Stimulated activated CD4-positive, alpha-beta T cell treated with anti-CD3 and anti-CD28 coated beads, TNF-alpha, amount 100 ng/mL, for 4 hours (primary cell): ENCODE data around the gene KANSL3.
"Not testable (repeated sequence)": the region's sequence is repeated elsewhere in the genome, so short reads cannot be mapped to it uniquely, and the experiment has no call there.

Experiments
- DNase-seq, 3 experiments: peaks; one replicate each; pipeline ENCODE4 v3.0.0-alpha.2; 2020; ENCODE audit warnings: low read depth in 3 of 3

KANSL3 gene

DNA sequence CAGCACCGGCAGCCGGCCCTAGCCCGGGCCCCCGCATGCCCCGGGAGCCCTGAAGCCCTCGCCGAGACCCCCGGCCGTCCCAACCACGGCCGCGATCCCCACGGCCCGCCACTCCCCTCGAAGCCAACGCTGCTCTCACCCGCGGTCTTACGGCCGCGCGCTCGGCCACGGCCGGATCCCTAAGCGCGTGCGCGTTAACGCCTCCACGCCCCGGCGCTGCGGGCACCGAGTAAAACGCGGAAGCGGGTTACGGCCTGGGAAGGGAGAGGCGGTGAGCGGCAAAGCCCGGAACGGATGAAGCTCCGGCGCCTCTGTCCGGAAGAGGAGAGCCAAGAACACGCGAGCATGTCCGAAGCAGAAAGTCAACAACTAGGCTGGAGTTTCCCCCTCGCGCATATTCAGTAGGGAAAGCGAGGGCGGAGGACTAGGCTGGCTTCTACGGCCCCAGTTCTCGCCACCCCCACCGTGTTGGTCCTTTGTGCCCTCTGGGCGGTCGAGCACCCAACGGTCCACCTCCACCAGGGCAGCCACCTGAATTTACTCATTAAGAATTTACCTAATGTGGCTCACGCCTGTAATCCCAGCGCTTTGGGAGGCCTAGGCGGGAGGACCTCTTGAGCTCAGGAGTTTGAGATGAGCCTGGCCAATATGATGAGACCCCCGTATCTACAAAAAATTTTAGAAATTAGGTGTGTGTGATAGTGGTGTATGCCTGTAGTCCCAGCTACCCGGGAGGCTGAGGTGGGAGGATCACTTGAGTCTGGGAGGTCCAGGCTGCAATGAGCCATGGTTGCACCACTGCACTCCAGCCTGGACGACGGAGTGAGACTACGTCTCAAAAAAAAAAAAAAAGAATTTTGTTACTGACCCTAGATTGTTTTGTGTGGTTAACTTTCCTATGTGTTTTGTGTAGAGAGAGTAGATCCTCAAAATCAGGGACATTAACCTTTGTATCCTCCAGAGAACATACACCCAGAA, at the start of gene KANSL3:
Gene KANSL3 (minus strand): TSS at position 169 of the 978 bp plus-strand sequence. CDS start 1,177 bp downstream, outside the sequence.
- peak; percentile 77 to 81 (median 81) for DNase-seq

DNA sequence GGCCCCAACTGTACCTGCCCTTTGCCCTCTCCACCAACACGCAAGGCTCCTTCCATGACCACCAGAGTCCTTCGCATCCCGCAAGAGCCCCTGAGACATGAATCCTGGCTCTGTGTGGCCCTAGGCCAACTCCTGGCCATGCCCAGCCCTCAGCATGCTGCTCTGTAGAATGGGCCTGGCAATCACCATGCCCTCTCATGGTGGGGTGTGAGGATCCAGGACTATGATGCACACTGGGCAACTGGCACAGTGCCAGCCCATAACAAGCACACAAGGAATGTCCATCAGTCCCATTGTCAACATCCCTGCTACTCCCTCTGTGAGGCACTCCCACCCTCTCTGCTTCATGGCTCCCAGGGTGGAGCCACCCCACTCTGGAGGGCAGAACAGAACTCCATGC, 49.2 kb upstream of the KANSL3 start:
- no peak for DNase-seq

DNA sequence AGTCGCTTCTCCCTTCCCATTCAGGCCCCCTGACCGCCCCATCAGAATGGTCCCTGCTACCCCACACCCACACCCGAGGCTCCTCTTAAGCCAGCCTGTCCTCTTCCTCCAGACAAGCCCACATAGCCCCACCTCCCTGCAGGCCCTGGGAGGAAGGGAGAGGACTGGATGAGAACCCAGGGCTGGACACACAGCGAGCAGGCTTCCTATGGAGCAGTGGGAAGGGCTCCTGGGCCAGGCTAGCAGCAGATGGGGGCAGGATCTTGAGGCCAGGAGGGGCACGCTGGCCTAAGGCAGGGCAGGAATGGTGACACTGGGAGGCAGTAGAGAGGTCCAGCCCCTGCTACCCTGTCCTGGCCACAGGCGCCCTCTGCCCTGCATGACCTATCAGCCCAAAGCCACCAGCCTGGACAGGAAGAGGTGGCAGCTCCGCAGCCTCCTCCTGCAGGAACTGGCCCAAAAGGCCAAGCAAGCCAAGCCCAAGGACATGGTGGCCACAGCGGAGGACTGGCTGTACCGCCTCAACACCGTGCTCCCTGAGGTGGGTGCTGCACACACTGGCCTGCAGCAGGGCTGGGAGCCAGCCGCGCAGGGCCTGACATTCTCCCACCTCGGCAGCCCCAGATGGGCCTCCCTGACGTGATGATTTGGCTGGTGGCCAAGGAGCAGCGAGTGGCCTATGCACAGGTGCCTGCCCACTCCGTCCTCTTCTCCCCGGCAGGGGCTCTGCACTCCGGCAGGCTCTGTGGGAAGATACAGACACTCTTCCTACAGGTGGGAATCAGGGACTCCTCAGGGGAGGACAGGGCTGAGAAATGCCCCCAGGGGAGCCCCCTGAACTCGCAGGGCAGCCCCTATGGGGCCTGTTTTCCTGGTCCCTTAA, 47.7 kb upstream of the KANSL3 start:
- no peak for DNase-seq

DNA sequence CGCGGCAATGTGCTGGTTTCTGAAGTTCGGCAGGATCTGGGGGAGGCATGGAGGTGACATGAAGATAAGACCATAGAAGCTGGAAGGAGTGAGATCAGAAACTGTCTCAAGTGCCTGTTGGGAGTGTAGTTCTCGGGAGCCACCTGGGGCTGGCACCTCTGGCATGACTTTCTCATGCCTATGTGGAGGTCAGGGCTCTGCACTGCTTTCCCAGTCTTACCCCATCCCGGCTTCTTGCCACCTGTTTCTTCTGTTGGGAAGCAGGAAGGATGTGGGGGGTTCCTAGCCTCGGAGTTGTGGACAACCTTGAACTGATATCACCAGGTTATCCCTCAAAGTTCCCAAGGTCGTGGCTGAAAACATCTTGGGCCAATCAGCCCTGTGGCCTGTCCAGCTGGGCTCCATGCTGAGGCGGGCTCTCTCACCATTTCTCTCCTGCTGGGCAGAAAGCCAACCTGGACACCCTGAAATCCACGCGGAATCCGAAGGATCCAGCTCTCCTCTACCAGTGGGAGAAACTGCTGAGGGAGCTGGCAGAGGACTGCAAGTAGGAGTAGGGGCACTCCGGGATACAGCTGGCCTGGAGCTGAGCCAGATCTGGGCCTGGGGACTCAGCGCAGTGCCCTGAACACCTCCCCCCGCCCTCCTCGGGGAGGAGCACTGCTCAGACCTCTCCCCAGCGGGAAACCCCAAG, 46.9 kb upstream of the KANSL3 start:
- no peak for DNase-seq

DNA sequence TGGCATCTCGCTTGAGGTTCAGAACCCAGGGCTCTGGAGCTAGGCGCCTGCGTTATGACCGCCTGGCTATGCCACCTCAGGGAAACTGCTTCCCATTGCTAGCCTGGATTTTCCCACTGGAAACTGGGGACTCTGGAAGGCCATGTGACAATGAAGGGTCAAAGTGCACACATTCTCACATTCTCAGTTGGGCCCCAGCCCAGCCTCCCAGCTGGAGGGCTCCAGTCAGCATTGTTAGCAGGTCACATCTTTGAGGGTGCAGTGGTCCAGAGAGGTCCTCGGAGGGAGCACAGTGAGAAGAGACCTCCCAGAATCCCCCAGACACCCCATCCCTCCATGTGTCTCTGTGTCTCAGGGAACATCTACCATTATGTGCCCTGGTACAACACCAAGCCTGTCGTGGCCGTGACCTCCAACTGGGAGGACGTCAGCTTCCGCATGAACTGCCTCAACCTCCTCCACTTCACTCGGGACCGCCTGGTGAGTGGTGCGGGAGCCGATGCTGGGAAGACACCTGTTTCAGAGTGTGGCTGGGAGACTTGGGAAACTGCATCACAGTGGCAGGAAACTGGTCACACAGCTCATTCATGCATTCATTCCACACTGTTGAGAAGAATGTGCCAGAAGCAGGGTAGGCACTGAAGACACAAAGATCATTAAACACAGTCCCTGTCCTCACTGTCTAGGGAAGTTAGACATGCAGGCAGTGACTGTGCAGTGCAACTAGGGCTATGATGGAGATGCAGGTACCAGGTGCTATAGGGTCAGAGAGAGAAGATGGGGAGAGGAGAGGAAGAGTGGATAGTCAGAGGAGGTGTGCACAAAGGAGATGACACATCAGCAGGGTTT, 46.1 kb upstream of the KANSL3 start:
- no peak for DNase-seq

DNA sequence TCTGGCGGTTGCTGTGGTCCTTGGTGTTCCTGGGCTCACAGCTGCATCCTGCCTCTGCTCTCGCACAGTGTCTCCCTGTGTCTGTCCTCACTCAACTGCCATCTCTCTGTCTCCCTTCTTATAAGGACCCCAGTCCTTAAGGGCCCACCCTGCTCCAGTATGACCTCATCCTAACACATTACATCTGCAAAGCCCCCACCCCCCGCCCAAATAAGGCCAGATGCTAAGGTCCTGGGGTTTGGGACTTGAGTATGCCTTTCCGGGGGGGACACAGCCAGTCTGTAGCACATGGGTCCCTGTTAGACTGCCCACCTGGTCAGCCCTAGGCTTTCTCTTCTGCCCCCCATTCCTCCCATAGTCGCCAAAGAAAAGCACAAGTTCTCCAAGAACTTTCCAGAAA, 45.2 kb upstream of the KANSL3 start:
- DNase-seq, result no peak

DNA sequence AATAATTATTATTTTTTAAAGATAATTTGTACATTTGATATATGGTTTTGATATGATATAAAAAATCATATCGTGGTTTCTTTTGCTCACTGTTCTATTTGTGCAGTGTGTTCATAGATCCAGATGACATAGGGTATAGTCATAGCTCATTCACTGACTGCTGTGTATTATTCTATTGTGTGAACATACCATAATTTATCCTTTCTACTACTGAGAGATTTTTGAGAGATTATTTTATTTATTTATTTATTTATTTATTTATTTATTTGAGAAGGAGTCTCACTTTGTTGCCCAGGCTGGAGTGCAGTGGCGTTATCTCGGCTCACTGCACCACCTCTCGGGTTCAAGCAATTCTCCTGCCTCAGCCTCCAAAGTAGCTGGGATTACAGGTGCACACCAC, 43.4 kb upstream of the KANSL3 start:
- no peak for DNase-seq

DNA sequence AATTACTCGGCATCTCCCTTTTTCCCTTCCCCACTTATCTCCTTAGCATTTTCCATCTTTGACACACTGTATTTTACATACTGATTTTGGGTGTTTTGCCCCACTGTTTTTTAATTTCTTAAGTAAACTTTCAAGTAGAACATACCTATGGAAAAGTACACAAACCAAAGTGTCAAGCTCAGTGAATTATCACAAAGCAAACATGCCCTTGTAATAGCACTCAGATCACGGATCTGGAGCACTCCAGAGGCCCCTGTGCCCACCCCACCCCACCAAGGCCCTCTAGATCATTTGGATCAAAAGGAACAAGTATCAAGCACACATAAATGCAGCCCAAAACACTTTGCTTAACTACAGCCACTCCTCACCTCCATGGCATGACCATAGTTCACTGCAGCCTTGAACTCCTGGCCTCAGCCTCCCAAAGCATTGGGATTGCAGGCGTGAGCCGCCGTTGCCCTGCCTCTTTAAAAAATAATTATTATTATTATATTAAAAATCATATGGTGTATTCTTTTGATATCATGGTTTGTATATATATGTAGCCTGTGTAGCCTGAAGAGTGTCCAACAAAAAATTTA, 42.5 kb upstream of the KANSL3 start:
- no peak for DNase-seq

DNA sequence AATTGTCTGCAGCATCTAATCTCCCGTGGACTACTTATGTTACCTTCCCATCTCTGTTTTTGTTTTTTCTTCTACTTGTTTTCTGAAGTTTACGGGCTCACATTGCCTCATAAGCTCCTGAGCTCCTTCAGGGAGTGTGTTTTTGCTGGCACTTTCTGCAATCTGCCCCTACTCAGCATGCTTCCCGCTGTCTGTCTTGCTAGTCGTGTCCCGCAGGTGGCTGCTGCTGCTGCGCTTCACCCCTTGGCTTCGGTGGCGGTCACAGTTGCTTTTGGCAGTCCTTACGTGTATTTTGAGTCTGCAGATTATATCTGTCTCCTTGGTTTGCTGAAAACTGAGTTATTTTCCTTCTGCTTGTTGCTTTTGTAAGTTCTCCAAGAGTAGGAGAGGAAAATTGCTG, 41.7 kb upstream of the KANSL3 start:
- no peak for DNase-seq

DNA sequence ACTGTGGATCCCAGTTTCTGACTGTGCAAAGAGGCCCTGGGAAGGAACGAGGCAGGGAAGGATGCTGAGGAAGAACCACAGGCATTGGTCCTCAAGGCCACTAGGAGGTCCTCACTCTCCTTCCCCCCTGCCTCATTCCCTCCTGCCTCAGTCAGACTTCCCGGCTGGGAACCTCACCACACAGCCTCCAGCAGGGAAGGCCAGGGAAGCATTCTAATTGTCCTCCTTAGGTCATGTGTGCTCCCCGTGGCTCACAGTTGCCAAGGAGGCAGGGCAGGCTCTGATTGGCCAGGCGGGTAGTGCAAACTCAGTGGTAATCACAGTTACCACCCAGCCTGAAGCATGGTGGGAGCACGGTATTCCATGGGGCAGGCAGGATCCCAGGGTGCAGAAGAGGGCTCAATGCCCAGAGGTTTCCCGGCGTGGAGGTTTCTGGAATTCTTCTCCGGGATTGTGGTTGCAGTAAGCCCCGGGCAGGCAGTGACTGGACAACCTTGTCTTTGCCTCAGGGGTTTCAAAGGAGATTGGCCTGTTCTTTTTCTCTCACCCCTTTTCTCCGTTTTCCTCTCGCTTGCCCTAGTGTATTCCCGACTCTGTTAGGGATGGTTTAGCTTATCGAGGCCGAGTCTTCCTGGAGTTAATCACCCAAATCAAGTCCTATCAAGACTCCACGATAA, 31.6 kb upstream of the KANSL3 start:
- no peak for DNase-seq

DNA sequence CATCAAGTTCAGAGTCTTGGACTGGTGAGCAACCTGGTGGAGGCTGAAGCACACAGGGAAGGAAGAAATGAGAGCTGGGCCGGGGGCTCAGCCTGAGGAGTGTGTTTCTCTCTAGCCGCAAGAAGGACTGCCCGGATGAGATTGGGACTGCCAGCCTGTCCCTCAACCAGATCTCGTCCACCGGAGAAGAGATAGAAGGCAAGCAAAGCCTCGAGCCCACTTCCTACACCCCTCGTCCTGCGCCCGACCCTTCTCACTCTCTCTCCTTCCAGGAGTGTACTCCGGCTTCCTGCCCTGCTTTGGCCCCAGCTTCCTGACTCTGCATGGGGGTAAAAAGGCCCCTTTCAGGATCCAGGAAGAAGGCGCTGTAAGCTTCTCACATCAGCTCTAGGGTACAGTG, 30.7 kb upstream of the KANSL3 start:
- no peak for DNase-seq

DNA sequence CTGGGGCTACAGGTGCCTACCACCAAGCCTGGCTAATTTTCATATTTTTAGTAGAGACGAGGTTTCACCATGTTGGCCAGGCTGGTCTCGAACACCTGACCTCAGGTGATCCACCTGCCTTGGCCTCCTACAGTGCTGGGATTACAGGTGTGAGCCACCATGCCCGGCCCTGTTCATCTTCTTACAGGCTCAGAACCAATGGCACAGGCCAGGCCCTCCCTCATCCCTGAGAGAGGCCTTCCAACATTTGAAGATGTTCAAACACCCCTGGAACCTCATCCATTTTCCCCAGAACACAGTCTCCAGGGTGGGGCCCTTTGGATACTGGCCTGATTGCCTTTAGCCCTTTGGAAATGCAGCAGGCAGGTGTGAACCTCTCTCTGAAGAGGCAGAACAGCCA, 27.6 kb upstream of the KANSL3 start:
- not testable (repeated sequence) for DNase-seq

DNA sequence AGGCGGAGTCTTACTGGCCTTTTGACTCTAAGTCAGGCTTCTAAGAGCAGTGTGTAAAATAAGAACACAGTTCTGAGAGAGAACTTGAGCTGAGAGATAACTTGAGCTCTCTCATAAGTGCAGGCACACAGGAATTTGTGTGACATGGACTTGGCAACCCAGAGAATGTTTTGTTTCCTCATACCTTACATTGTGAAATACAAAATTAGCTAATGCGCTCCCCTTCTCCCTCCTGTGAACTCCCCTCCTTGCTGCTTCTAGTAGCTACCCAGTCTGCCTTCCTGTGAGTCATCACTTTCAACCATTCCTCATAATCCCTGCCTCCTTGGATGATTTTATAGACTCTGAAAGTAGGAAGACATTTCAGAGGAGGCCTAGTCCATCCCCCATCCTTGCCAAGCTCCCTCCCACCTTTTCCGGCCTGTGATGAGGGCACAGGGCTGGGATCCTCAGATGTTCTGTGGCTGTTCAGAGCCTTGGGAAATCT, 27.0 kb upstream of the KANSL3 start:
- DNase-seq, result no peak

DNA sequence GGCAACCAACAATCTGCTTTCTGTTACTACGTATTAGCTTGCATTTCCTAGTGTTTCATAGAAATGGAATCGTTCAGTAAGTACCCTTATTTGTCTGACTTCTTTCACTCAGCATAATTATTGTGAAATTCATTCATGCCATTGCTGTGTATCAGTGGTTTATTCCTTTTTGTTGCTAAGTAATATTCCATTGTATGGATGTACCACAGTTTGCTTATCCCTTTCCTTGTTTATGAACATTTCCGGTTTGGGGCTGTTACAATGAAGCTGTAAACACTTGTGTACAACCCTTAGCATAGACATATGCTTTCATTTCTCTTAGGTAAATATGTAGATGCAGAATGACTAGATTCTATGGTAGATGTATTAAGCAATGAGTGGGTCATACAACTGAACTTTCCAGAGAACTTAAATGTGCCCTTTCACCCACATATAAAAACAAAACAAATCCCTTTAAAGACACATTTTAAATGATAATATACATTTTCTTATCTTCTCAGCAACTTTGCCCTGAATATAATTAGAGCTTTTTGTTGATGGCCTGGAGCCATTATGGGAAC, 26.3 kb upstream of the KANSL3 start:
- no peak for DNase-seq

DNA sequence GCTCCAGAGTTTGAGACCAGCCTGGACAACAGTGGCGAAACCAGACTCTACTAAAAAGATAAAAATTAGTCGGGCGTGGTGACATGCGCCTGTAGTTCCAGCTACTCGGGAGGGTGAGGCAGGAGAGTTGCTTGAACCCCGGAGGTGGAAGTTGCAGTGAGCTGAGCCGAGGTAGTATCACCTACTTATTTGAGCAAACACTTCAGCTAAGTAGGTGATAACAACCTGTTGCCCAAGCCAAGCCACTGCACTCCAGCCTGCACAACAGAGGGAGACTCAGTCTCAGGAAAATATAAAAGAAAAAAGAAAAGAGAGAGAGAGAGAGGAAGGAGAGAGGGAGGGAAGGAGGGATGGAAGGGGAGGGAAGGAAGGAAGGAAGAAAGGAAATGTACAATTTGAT, 25.7 kb upstream of the KANSL3 start:
- no peak for DNase-seq

DNA sequence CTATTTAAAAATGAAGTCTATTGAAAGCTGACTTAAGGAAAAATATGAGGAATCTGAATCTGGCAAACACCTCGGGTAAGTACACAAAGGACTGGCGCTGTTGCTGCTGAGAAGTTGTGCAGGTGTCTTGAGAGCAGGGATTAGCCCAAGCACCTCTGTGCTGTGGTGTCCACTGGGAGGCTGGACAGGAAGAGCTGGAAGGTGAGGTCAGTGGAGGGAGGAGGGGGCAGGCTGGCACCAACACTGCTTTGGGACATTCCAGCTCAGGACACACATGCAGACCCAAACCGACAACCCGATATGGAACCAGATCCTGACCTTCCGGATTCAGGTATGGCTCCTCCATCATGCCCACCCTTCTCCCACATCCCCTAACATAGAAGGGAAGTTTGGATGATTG, 25.1 kb upstream of the KANSL3 start:
- no peak for DNase-seq

DNA sequence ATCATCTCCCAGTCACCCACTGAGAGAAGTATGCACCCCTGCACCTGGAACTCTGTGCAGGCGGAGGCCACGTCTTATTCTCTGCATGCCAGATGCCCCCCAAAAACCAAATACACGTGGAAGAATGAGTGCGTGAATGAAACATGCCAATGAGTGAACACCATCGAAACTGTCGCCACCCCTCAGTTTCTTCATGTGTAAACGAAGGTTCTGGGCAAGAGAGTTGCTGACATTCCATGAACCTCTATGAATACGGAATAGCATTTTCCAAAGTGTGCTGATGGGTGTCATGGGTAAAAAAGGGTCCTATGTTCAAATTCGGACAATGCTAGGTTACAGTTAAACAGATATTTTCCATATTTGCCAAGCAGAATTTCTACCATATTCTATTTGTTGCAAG, 24.2 kb upstream of the KANSL3 start:
- no peak for DNase-seq

DNA sequence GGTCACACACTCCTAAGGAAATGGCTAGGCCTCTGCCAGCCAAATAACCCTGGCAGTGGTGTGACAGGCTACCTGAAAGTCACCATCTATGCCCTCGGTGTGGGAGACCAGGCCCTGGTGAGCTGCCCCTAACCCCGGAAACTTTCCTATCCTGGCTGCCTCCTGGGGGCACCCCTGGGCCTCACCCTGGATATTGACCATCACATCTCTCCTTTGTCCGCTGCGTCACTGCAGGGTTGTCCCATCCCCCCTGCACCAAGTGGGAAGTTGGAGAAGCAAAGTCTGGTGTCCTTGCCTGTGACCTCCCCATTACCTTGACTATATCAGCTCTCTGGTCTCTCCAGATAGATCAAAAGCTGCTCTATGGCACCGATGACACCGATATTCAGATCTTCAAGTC, 23.2 kb upstream of the KANSL3 start:
- no peak for DNase-seq

DNA sequence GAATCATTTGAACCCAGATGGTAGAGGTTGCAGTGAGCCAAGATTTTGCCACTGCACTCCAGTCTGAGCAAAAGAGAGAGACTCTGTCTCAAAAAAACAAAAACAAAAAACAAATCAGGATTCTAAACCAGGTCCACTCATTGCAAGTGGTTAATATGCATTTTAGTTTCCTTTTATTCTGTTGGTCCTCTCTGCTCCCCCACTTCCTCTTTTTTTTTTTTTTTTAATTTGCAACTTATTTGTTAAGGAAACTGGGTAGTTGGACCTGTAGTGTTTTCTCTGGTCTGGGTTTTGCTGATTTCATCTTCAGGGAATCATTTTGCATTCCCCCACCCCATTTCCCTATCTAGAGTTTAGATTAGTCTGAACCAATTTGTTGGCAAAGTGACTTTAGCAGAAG, 18.4 kb upstream of the KANSL3 start:
- no peak for DNase-seq

DNA sequence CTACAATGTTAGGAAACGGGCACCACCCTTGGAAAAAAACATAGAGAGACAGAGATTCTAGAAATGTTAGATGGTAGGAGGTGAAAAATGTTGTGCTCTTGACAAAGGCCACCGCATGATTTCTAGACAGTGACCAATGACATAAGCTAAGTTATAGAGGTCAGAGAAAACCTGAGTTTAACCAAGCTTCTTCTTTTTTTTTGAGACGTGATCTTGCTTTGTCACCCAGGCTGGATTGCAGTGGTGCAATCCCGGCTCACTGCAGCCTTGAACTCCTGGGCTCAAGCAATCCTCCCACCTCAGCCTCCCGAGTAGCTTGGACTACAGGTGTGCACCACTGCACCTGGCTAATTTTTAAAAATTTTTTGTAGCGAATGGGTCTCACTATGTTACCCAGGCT, 17.4 kb upstream of the KANSL3 start:
- DNase-seq, result no peak
